EL (cell line): ENCODE measurements around the gene IGLL5.

ENCODE experiments used
- DNase-seq: peaks from one replicate; pipeline ENCODE4 v3.0.0-alpha.2; 2016

IGLL5 gene

GRCh38 chr22:22941831-22942510 lies 54.4 kb downstream of the IGLL5 start:
- DNase-seq, result no peak

GRCh38 chr22:22942511-22943329 lies 55.1 kb downstream of the IGLL5 start:
- peak; percentile 59 for DNase-seq

GRCh38 chr22:22943521-22944267 lies 56.1 kb downstream of the IGLL5 start:
- DNase-seq, result no peak

GRCh38 chr22:22944268-22944985 lies 56.8 kb downstream of the IGLL5 start:
- no peak for DNase-seq

- no peak for DNase-seq
Measured at GRCh38 chr22:22945195-22945594, 57.6 kb downstream of the IGLL5 start.
